H1 (cell line): ENCODE data around the gene CDKL4. TPM values are rescaled to one million over a fixed set of nuclear protein-coding genes. Genes with fewer than 3 reads are reported as not detected.
"Not testable (repeated sequence)": the region's sequence is repeated elsewhere in the genome, so short reads cannot be mapped to it uniquely, and the experiment has no call there.

Experiments
- CTCF ChIA-PET: fragments of 300-600 bp; sonication (Branson Sonifier 250); formaldehyde crosslinking; loops from one replicate; lab custom pipeline; 2021; ENCODE audit not compliant: partially characterized antibody; lab: Charles Lee
- POLR2A ChIA-PET: fragments of 300-600 bp; sonication (Branson Sonifier 250); formaldehyde crosslinking; loops from one replicate; lab custom pipeline; 2021; ENCODE audit warnings: inconsistent platforms; ENCODE audit not compliant: partially characterized antibody; lab: Charles Lee
- DNase-seq, 2 experiments: peaks; one replicate each; pipeline versions ENCODE4 v3.0.0 to v3.0.0-alpha.2; 2010 to 2022; ENCODE audit warnings: low spot score in 2 of 2, low read depth in 1 of 2, mixed read lengths in 1 of 2
- FAIRE-seq: peaks from 2 replicates; lab custom pipeline; 2011; peaks lifted over from hg19 to GRCh38; lab: Jason Lieb, UNC
- H2AFZ ChIP-seq: 2 replicates; pipeline ENCODE4 v1.8.1; 2012; ENCODE audit warnings: low read length, inconsistent platforms
- H2AK5ac ChIP-seq: 2 replicates; pipeline ENCODE4 v1.6.1; 2013; ENCODE audit warnings: low read depth, low read length
- H2BK120ac ChIP-seq: replicated peaks from 2 replicates; pipeline ENCODE3; 2013; ENCODE audit warnings: low read depth, low read length, inconsistent platforms
- H2BK12ac ChIP-seq: 2 replicates; pipeline ENCODE4 v1.6.1; 2013; ENCODE audit warnings: low read depth, low read length
- H2BK15ac ChIP-seq: 2 replicates; pipeline ENCODE4 v1.6.1; 2013; ENCODE audit warnings: low read length
- H2BK20ac ChIP-seq: 2 replicates; pipeline ENCODE4 v1.6.1; 2013; ENCODE audit warnings: low read length
- H2BK5ac ChIP-seq: 2 replicates; pipeline ENCODE4 v1.6.1; 2013; ENCODE audit warnings: low read depth, low read length
- H3K14ac ChIP-seq: 2 replicates; pipeline ENCODE4 v1.6.1; 2013; ENCODE audit warnings: inconsistent platforms; ENCODE audit not compliant: insufficient read length
- H3K18ac ChIP-seq: 2 replicates; pipeline ENCODE4 v1.6.1; 2013; ENCODE audit warnings: low read length; ENCODE audit errors: extremely low read depth
- H3K23ac ChIP-seq: 2 replicates; pipeline ENCODE4 v1.6.1; 2013; ENCODE audit warnings: inconsistent platforms; ENCODE audit not compliant: insufficient read length
- H3K23me2 ChIP-seq: 2 replicates; pipeline ENCODE4 v1.6.1; 2013; ENCODE audit warnings: low read depth, low read length
- H3K27ac ChIP-seq: 2 replicates; pipeline ENCODE4 v1.6.1; 2011; ENCODE audit warnings: low read depth, low read length, inconsistent platforms
- H3K27me3 ChIP-seq, 4 experiments: replicated peaks in 1 of 4; 1 replicate in 1 of 4; 2 replicates in 3 of 4; pipeline versions ENCODE4 v1.6.1 to v1.8.1; 2011 to 2013; ENCODE audit warnings: low read length in 3 of 4, mild to moderate bottlenecking in 3 of 4, inconsistent platforms in 2 of 4, mixed read lengths in 2 of 4, moderate library complexity in 1 of 4; ENCODE audit not compliant: control insufficient read depth in 3 of 4, insufficient read depth in 3 of 4; ENCODE audit errors: extremely low read depth in 1 of 4
- H3K36me3 ChIP-seq, 4 experiments: 2 replicates each; pipeline versions ENCODE4 v1.6.1 to v1.8.1; 2011 to 2013; ENCODE audit warnings: mild to moderate bottlenecking in 4 of 4, low read length in 3 of 4, moderate library complexity in 2 of 4, control low read depth in 1 of 4, inconsistent platforms in 1 of 4; ENCODE audit not compliant: insufficient read depth in 4 of 4, control insufficient read depth in 2 of 4
- H3K4ac ChIP-seq: replicated peaks from 2 replicates; pipeline ENCODE3; 2013; ENCODE audit warnings: low read length, low read depth, mixed read lengths, inconsistent platforms; ENCODE audit not compliant: insufficient read length
- H3K4me1 ChIP-seq, 4 experiments: replicated peaks in 1 of 4; 1 replicate in 1 of 4; 2 replicates in 3 of 4; pipeline versions ENCODE4 v1.6.1 to v1.8.1; 2011 to 2013; ENCODE audit warnings: low read length in 3 of 4, inconsistent platforms in 2 of 4, mixed read lengths in 1 of 4; ENCODE audit not compliant: insufficient read depth in 4 of 4, control insufficient read depth in 3 of 4
- H3K4me2 ChIP-seq, 2 experiments: 2 replicates each; pipeline versions ENCODE4 v1.6.1 to v1.8.1; 2011 to 2013; ENCODE audit warnings: low read depth in 2 of 2, low read length in 2 of 2, control low read depth in 1 of 2, inconsistent platforms in 1 of 2, mild to moderate bottlenecking in 1 of 2; ENCODE audit not compliant: insufficient read depth in 1 of 2
- H3K4me3 ChIP-seq, 4 experiments: fragments of 200-600, 300-600 bp in 1 of 4; sonication (generic), shearing (Covaris generic), sonication (Bioruptor Twin) in 1 of 4; 2 replicates each; pipeline versions ENCODE4 v1.5.1 to v1.8.1; 2011 to 2016; ENCODE audit warnings: low read length in 4 of 4, low read depth in 3 of 4, control low read depth in 2 of 4, inconsistent platforms in 2 of 4, mild to moderate bottlenecking in 2 of 4, mixed read lengths in 1 of 4, moderate library complexity in 1 of 4; ENCODE audit not compliant: insufficient read depth in 2 of 4; ENCODE audit errors: extremely low read depth in 1 of 4
- H3K56ac ChIP-seq: replicated peaks from 2 replicates; pipeline ENCODE3; 2013; ENCODE audit warnings: low read depth, mild to moderate bottlenecking, mixed read lengths, low read length, inconsistent platforms; ENCODE audit not compliant: insufficient read length
- H3K79me1 ChIP-seq: 2 replicates; pipeline ENCODE4 v1.6.1; 2013; ENCODE audit warnings: low read depth, low read length, control low read depth
- H3K79me2 ChIP-seq, 2 experiments: 2 replicates each; pipeline versions ENCODE4 v1.6.1 to v1.8.1; 2012 to 2013; ENCODE audit warnings: low read length in 2 of 2, mild to moderate bottlenecking in 2 of 2, inconsistent platforms in 1 of 2; ENCODE audit not compliant: insufficient read depth in 2 of 2, control insufficient read depth in 1 of 2
- H3K9ac ChIP-seq, 4 experiments: replicated peaks in 1 of 4; 1 replicate in 1 of 4; 2 replicates in 3 of 4; pipeline versions ENCODE4 v1.6.1 to v1.8.1; 2011 to 2013; ENCODE audit warnings: low read depth in 3 of 4, low read length in 3 of 4, control low read depth in 2 of 4, mild to moderate bottlenecking in 2 of 4, moderate library complexity in 2 of 4, inconsistent platforms in 1 of 4; ENCODE audit errors: extremely low read depth in 1 of 4
- H3K9me3 ChIP-seq, 2 experiments: 2 replicates each; pipeline versions ENCODE4 v1.6.1 to v1.8.1; 2012 to 2013; ENCODE audit warnings: mild to moderate bottlenecking in 2 of 2, moderate library complexity in 2 of 2, control low read depth in 1 of 2, inconsistent platforms in 1 of 2, low read depth in 1 of 2, low read length in 1 of 2, mixed read lengths in 1 of 2; ENCODE audit not compliant: insufficient read depth in 2 of 2
- H4K20me1 ChIP-seq, 2 experiments: replicated peaks in 1 of 2; 2 replicates each; pipeline versions ENCODE3 to v1.8.1; 2011 to 2013; ENCODE audit warnings: inconsistent platforms in 2 of 2, low read length in 2 of 2, mild to moderate bottlenecking in 1 of 2; ENCODE audit not compliant: insufficient read depth in 2 of 2, control insufficient read depth in 1 of 2
- H4K5ac ChIP-seq: 2 replicates; pipeline ENCODE4 v1.6.1; 2013; ENCODE audit warnings: low read length, low read depth, mixed read lengths, inconsistent platforms; ENCODE audit not compliant: insufficient read length
- H4K8ac ChIP-seq: 2 replicates; pipeline ENCODE4 v1.8.0; 2013; ENCODE audit warnings: mild to moderate bottlenecking, moderate library complexity, low read length, inconsistent platforms; ENCODE audit not compliant: insufficient read depth; ENCODE audit errors: extremely low read depth
- H4K91ac ChIP-seq: replicated peaks from 2 replicates; pipeline ENCODE3; 2013; ENCODE audit warnings: low read length, mixed read lengths, inconsistent platforms; ENCODE audit not compliant: insufficient read length
- WGBS, 2 experiments: shearing (Covaris generic) in 1 of 2; methylation state at CpG; one replicate each; pipeline versions ENCODE4 v1.1.6 to v1.1.7; 2013 to 2015; ENCODE audit warnings: low lambda C conversion rate in 2 of 2, mixed read lengths in 2 of 2, inconsistent platforms in 1 of 2, low coverage in 1 of 2, missing lambda C conversion rate in 1 of 2; ENCODE audit not compliant: insufficient replicate concordance in 2 of 2, insufficient coverage in 1 of 2, insufficient read length in 1 of 2; ENCODE audit errors: extremely low coverage in 1 of 2, missing lambda C conversion rate in 1 of 2; 5-methylcytosine and 5-hydroxymethylcytosine counted together
- polyA plus RNA-seq, 7 experiments: library from polyadenylated mRNA; depleted of rRNA in 3 of 7; stranded (reverse) in 5 of 7; unstranded in 2 of 7; fragments of >200 nt in 5 of 7; fragments of 200-250 nt in 2 of 7; gene quantifications; 1 replicate in 5 of 7; 2 replicates in 1 of 7; 4 replicates in 1 of 7; pipeline versions ENCODE4 v1.2.1 to v1.2.3, GENCODE V29; 2011 to 2013; ENCODE audit warnings: missing spikeins in 2 of 7, mixed read lengths in 2 of 7
- total RNA-seq: library from RNA; stranded (reverse); fragmentation: NEBNext Ultra II Directional; extraction: Animal tissue kit (Norgen Biotek cat#: 25700); gene quantifications from 2 replicates; pipeline ENCODE4 v1.2.1, GENCODE V29; 2021

CDKL4 gene
- total and polyA plus RNA-seq, 2 of the 8 experiments (the other 6 are each of a cell fraction or from before 2014, with no cell fraction given): not detected

DNA sequence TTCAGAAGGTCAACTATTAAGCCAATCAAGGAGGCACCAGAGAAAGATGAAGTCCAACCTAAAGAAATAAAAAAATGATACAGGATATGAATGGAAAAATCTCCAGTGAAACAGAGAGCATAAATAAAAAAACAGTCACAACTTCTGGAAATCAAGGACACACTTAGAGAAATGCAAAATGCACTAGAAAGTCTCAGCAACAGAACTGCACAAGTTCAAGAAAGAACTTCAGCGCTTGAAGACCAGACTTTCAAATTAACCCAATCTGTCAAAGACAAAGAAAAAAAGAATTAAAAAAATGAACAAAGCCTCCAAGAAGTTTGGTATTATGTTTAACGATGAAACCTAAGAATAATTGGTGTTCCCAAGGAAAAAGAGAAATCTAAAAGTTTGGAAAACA, 46.8 kb downstream of the CDKL4 start:
- H2AFZ ChIP-seq, H3K4me1 ChIP-seq, H2BK15ac ChIP-seq, H2AK5ac ChIP-seq, H2BK12ac ChIP-seq, H4K8ac ChIP-seq, DNase-seq, H3K36me3 ChIP-seq, H2BK20ac ChIP-seq, H3K23me2 ChIP-seq, H3K9me3 ChIP-seq, H3K79me2 ChIP-seq, FAIRE-seq, H4K20me1 ChIP-seq, H3K4me3 ChIP-seq, H2BK5ac ChIP-seq, CTCF ChIA-PET, H4K5ac ChIP-seq, H3K4me2 ChIP-seq, H2BK120ac ChIP-seq, H3K14ac ChIP-seq, H3K23ac ChIP-seq, H3K18ac ChIP-seq, H3K4ac ChIP-seq, H3K27ac ChIP-seq, H3K56ac ChIP-seq, H4K91ac ChIP-seq, H3K27me3 ChIP-seq, H3K79me1 ChIP-seq, POLR2A ChIA-PET, H3K9ac ChIP-seq: not testable (repeated sequence)
- 89% methylated on average over 2 of the region's 2 CpGs; no CpG with 5 or more reads in 1 of the 2 experiments for WGBS, 2 experiments
